ENCODE measurements around the gene P4HB.
"Not testable (repeated sequence)": the region's sequence is repeated elsewhere in the genome, so short reads cannot be mapped to it uniquely, and the experiment has no call there.

Gene P4HB

DNA sequence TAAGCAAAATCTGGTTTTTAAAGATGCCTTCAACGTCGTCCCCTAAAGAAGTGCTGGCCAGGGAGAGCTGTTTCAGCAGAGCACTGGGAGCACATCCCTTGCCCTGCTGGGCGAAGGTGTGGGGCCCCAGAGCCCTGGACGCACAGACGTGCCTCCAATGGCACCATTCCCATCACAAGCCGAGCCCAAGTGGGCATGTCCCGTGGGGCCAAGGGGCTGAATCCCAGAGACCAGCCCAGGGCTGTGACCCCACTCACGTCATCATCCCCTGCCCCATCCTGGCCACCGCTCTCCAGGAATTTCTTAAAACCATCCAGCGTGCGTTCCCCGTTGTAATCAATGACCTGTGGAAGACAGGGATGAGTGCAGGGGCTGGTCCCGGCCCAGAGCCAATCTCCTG lies 15.4 kb downstream of the P4HB start:
- no peak for DNase-seq

DNA sequence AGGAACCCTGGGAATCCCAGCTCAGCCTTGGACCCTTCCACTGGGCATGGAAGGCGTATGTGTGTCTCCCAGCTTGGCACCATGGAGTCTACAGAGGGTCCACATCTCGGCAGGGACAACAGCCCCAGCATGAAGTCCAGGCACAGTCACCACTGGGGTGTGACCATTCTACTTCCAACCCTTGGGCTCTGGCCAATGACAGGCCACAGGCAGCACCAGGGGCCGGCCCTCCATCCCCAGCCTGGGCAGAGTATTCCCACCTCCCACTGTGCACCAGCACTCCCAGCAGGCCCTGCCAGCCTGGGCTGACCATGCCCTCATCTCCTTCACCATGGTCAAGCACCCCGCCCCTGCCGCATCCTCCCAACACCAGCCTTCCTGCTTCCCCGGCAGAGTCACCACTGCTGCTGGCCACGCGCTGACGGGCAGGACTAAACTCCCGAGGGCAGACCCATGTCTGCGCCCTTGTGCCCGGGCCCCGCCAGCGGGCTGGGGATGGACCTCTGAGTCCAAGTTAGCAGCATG lies 15.9 kb downstream of the P4HB start:
- DNase-seq = no peak

DNA sequence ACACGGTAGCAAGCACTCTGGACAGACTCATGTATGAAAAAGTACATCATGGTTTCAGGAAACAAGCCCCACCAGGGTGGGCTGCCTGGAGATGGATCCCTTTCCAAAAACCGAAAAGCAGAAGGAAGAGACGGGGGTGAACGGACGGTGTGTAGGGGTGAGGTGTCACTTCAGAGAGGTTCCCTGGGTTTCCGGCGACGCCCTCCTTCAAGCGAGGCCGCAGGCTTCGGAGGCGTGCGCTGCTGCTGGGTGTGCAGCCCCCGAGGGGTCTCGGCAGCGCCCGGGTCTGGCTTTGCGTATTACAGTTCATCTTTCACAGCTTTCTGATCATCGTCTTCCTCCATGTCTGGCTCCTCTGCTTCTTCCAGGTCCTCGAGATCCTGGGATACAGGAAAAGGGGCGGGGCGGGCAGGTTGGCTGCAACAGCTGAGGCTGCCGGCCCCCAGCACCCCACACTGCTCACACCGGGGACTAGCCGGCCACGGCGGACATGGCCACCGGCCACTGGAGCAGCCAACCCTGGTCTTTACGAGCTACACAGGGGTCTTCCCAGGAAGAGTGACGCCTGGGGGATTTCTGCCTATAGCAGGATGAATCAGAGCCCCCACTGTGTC lies 16.5 kb downstream of the P4HB start:
- DNase-seq = no peak

DNA sequence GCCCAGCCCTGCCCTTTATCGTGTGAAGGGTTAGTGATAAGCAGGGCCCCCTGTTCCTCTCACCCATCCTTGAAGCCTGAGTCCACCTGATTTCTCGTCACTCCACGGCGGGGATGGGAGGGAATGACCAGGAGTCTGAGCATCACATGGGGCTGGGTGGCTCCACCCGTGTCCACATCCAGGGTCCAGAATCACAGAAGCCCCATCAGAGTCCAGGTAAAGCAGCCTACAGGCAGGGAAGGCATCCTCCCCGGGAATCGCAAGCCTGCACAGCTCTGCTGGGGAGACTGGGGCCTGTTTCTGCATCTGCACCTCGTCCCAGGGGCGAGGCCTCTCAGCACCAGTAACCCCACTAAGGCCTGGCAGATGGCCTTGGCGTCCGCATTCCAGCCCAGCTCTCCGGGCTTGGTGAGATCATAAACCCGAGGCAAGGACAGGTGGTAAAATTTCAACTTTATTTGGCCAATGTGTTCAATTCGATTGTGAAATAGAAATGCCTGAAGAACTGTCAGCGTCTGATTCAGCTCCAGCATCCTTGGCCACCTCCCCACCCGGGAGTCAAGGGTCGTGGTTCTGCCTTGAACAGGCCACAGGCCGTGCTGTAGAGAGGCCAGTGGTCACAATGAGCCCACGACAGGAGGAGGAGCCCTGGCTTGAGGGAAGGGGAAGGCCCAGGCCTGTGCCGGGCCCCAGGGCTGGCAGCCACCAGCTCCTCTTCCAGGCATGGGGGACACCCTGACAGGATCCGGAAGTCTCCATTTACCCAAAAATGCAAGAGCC lies 17.4 kb downstream of the P4HB start:
- DNase-seq = no peak

DNA sequence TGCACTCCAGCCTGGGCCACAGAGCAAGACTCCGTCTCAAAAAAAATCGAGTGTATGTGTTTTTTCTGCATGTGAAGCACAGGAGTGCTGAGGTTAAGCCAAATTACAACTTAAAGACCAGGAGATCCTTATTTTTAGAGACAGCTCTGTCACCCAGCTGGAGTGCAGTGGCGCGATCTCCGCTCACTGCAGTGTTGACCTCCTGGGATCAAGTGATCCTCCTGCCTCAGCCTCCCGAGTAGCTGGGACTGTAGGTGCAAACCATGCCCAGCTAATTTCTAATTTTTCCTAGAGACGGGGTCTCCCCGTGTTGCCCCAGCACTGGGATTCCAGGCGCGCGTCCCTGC lies 18.0 kb downstream of the P4HB start:
- no peak for DNase-seq

DNA sequence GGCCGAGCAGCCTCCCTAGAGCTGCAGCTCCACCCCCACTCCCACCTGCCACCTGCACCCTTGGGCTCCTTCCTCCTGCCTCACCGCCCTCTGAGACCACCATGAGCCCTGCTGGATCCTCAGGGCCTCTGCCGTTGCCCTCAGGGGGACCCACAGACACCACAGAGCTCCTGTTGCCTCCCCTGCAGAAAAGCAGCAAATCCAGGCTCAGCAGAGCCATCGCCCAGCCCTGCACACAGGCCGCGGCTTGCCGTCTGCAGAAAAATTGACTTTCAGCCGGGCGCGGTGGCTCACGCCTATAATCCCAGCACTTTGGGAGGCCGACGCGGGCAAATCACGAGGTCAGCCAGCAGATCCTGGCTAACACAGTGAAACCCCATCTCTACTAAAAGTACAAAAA lies 18.5 kb downstream of the P4HB start:
- DNase-seq = no peak

DNA sequence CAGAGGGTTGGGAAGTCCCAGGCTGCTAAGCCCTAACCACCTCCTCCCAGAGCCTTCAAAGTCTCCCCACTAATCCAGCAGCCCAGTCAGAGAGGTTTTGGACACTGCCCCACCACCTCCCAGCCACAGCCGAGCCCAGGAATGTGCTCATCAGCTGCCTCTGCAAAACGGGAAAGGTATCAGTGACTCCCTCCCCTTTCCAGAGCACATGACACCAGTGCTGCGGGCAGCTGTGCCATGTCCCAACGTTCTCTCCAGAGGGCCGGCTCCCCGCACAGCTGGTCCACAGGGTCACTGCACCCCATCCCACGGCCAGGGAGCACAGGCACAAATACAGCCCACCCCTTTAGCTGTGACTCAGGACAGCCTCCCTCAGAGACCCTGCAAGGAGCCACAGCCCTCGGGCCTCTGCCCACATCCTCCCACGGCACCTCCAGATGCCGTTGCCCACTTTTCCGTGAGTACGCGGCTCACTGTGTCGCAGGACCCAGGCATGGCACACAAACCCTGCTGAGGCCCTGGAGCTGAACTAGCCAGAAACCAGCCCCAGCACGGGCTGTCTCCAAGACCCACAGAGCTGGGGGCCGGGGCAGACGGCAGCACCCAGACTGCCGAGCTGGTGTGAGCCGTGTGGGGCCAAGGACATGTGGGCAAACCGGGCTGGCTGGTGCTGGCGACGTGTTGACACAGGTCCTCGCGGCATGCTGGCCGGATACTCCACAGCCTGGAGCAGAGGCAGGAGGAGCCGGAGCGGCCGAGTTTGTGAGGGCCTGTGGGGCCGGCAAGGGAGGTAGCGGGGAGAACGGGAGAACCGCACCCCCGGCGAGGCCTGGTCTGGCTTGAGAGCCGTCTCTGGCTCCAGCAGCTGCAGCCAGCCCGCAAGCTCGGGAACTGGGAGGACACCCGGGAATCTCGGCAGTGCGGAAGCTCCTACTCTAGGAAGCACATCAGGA lies 19.2 kb downstream of the P4HB start:
- DNase-seq = peak; percentile 76

DNA sequence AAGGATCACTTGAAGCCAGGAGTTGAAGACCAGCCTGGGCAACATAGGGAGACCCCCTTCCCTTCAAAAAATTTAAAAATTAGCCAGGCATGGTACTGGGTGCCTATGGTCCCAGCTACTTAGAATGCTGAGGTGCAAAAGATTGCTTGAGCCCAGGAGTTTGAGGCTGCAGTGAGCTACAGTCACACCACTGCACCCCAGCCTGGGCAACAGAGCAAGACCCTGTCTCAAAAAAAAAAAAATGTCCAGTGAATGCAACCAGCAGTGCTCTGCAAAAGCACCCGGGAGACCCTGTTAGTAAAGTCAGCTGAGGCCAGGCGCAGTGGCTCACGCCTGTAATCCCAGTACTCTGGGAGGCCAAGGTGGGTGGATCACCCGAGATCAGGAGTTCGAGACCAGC lies 20.3 kb downstream of the P4HB start:
- DNase-seq = not testable (repeated sequence)

DNA sequence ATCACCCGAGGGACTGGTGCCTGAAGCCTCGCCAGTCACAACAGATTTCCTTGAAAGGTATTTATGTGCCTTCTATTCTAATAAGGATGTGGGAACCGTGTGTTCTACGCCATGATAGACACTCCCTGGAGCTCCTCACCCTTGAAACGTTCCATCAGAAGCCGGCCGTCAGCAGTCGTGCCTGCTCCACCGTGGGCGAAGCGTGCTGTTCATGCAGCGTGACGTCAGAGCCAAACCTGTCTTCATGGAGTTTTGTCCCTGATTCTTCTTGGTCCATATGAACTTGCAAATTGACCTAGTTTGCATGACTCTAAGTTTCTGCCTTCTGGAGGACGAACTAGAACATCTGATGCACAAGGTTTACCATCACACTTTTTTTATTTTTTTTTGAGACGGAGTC lies 21.0 kb downstream of the P4HB start:
- DNase-seq = no peak

DNA sequence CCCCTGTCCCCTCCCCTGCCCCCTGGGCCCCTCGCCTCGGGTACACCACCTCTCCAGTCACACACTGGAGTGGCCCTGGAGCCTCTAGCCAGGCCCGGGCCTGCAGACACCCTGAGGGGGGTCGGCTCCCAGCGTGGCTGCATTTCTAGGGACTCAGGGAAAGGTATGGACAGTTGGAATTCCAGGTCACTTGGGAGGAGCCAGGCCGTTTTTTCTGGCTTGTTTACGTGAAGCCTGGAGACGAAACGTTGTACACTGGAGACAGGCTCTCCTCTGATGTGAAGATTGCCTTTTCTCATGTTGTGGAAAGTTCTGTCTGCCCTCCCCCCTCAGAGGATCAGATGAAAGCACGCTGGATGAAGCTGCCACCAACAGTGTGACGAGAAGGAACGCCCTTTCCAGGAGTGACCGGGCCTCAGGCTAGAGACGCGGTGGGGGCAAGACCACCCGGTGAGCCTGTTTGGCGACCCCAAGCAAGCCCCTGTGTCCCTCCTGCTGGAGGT lies 21.5 kb downstream of the P4HB start:
- peak; percentile 94 for DNase-seq

DNA sequence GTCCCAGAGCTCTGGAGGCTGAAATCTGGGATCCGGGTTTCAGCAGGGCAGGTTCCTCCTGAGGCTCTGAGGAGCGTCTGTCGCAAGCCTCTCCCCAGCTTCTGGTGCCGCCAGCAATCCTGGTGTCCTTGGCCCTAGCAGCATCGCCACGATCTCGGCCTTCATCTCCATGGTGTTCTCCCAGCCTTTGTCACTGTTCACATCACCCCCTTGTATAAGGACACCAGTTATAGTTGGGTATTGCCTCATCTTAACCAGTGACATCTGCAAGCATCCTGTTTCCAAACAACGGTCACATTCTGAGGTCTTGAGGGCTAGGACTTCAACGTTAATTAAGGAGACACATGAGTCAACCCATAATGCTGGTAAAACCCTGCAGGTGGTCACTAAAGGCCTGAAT lies 22.7 kb downstream of the P4HB start:
- no peak for DNase-seq

DNA sequence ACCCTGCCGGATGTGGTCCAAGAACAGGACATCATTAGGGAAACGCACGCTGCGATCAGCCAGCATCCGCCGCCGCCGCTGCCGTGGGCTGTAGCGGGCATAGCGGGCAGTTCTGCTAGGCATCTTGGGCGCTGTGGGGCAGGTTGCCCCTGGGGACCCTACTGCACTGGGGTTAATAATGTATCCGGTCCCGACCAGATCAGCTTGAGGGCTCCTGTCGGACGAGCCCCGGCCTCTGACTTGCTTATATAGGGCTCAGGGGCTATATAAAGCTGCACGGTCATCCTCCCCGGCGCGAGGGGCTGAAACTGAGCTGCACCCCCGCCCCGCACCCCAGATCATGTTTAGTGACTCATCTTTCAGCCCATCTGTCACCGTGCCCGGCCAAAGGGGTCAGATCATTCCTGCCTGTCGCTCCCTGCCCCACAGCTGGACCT lies 25.5 kb downstream of the P4HB start, which contains the start of gene PPP1R27:
TSS of gene PPP1R27 (minus strand) at position 220 of the 437 bp plus-strand sequence. CDS start at position 123, 97 bp downstream.
- no peak for DNase-seq

DNA sequence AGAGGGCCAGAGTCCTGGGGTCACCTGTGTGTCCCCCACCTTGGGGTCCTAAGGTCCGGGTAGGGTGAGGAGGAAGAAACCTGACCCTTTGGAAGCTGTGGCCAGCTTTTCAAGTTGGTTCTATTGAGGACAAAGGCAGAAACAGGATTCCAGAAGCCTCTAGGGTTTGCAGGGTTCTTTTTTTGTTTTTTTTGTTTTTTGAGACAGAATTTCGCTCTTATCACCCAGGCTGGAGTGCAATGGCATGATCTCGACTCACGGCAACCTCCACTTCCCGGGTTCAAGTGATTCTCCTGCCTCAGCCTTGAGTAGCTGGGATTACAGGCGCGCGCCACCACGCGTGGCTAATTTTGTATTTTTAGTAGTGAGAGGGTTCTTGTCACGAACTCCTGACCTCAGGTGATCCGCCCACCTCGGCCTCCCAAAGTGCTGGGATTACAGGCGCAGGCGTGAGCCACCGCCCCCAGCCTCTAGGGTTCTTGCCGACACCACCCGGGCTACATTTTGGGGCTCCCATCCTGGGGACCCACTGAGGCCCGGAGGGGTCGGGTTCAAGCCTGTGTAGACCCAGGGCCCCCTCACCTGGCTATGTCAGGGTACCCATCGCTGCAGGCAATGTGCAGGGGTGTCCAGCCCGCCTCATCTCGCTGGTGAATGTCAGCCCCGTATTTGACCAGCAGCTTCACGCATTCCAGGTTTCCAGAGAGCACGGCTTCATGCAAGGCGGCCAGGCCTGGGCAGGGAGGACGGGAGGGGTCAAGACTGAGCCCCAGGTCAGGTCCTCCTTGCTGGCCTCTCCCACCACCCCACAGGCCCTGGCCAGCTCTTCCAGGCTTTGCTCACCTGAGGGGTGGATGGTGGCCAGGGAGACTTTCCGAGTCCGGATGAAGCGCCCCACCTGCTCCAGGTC lies 26.2 kb downstream of the P4HB start:
- no peak for DNase-seq

DNA sequence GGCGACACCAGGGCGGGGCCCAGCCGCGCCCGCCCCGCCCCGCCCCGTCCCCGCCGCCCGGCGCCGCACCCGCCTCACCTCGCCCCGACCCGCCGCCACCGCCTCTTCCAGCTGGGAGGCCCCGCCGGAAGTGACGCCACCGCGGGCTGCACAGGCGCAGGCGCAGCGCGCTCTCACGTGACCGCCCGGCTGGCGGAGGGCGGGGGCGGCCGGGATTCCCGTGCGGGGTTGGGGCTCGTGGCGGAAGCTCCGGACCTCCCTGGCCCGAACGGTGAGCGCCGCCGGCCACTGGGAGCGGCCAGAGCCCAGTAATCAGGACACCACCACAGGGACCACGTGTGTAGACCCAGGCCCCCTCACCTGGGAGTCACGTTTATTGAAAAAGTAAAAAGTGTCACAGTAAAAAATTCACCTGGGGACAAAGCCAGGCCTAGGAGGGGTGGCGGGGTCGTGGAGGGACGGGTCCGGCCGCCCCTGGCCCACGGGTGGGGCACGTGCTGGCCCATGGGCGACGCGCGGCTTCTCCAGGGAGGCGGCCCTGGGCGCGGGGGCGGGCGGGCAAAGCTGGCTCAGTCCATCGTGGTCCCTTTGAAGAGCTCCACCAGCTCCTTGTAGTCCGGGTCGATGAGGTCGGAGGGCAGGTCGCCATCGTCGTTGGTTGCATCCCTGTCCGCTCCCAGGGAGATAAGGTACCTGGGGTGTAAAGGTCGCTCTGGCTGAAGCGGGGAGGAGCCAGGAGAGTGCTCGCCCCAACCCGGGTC lies 27.0 kb downstream of the P4HB start, which contains the start of gene MCRIP1:
TSS of gene MCRIP1 (minus strand) at position 132 of the 761 bp plus-strand sequence. CDS start 8,785 bp downstream, outside the sequence.
- DNase-seq = peak; percentile 98

DNA sequence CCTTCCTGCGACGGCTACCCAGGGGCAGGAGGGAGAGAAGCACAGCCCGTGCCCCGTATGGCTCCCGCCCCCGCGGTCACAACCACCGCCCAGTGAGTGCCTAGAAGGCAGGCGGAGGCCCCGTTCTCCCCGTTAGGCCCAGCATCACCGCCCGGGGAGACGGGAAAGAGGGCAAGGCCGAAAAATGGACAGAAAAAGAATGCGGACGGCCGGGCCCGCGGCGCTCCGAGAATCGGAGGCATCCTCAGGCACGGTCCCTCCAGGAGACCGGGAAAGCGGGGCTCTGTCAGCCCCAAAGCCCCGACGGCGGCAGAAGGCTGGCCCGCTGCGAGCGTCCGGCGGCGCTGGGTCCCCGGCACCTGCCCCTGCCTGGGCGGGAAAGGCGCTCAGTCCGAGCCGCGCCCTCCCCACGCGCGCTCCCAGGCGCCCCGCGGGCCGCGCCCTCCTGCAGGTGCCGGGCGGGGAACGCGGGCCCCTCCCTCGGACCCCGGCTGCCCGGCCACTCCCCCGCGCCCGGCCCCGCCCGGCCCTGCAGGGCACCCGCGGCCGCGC lies 27.7 kb downstream of the P4HB start:
- DNase-seq = peak; percentile 73

DNA sequence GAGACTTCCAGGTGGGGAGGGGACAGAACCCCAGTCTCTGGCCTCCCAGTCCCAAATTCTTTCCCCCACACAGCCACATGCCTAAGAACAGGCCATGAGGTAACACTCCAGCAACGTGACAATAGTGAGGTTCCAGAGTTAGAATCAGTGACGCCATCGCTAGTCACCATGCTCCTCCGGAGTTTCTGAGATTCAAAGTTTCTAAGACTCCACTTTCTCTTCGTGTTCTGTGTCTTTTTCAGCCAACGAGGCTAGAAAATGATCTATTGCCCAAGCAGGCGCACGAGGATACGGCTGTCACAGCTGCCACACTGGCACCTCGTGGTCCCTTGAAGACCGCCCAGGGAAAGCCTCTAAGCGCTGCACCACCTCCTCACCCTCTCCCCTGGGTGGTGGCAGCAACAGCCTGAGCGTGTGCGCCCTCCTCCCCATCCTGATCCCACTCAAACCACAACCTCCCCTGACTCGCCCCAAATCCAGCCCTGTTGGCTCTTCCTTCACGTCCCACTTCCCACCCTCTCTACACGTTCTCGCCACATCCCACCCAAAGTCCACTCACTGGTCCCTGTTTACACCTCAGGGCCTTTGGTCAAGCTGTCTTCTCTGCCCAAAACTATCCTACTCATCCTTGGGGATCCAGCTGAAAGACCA lies 28.3 kb downstream of the P4HB start:
- DNase-seq = no peak

DNA sequence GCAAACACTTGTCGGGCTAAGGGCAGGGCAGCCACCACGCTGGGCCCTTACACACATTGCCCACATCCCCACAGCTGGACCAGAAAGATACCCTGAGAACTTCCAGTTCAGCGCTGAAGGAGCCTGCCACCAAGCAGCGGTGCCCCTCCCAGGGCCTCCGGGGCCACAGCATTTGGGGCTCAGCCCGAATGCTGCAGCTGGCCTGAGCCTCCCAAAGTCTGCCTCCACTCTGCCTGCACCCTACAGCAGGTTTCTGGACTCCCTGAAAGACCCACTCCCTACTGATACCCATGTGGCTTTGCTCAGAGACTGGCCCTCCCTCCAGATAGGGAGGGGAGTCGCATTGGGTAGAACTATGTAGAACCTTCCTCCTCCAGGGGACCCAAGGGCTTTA lies 28.8 kb downstream of the P4HB start:
- no peak for DNase-seq

DNA sequence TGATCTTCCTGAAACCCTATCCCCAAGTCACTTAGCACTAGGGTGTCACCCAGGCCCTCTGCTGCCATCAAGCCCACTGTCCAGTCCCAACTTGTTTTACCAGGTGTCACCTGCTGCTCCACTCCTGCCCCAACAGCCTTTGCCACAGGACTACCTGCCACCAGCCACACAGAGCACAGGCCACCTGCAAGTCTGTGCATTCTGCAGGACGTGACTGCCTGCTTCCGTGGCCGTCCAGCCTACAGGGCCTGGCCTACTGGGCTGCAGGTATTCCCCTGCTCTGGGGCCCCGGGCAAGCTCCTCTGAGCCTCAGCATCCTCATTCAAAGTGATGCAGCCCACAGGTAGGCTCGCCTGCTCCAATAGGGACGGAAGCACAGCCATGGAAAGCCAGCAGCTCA lies 30.5 kb downstream of the P4HB start:
- DNase-seq = no peak

DNA sequence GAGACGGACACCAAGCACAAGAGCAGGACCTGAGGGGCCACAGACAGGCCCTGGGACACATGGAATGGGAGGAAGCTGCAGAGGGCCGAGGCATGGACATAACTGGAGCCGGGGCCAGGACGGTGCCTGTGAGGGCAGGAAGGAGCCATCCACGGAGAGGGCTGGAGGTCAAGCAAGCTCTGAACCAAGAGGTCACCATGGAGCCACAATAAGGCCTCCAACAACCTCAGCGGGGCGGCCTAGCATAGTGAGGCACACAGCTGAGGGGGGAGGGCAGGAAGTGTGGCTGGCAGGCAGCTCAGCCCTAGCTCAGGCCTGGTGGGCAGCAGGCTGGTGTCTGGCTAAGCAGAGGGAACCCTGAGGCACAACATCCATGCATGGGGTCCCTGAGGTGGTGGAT lies 31.7 kb downstream of the P4HB start:
- DNase-seq = no peak

DNA sequence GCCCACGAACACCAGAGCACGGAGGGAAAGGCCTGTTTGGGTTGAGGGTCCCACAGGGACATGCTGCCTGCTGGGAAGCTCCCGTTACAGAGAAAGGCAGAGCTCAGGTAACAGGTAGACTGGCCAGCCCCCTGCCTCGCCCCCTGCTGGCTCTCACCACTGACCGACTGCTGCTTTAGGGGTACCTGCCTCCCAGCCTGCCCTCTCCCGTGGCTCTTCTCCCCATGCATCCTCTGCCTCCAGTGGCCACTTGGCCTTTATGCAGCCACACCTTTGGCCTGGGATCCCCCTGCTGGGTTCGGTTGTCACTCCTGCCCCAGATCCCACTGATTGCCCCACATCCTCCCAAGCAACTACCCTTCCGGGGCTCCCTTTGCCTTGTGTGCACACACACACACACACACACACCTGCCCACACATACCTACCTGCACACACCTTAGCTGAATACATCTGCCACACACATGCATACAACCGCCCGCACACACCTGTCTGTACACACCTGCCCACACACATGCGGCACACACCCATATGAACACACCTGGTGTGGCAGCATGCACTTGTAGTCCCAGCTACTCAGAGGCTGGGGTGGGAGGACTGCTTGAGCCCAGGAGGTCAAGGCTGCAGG lies 34.4 kb downstream of the P4HB start:
- DNase-seq = no peak
